Natural killer cell treated with Interleukin-12 subunit alpha and Interleukin-12 subunit beta and Interleukin-15 and Interleukin-18, amount 100 ng/mL, for 72 hours (primary cell): ENCODE data around the gene FGD4. TPM values are rescaled to one million over a fixed set of nuclear protein-coding genes. Genes with fewer than 3 reads are reported as not detected.

Experiments used
- ATAC-seq, 2 donors: fragments of 150-1000 bp; cut with Tn5 transposase in 1 of 2; sonication (Bioruptor Pico), chemical (Tn5 transposase) in 1 of 2; 2 replicates each; pipeline ENCODE4 v1.10.0; 2021
- DNase-seq: peaks from one replicate; pipeline ENCODE4 v3.0.0; 2022; ENCODE audit warnings: low spot score
- H3K27ac Mint-ChIP-seq, 2 donors: 1 replicate in 1 of 2; 2 replicates in 1 of 2; pipeline ENCODE4 v1.8.0; 2022; ENCODE audit warnings: mixed read lengths in 2 of 2, mild to moderate bottlenecking in 1 of 2, moderate library complexity in 1 of 2
- H3K27me3 Mint-ChIP-seq, 2 donors: 1 replicate in 1 of 2; 2 replicates in 1 of 2; pipeline ENCODE4 v1.8.0; 2022; ENCODE audit warnings: mixed read lengths in 2 of 2
- H3K36me3 Mint-ChIP-seq: one replicate; pipeline ENCODE4 v1.8.0; 2022; ENCODE audit warnings: mixed read lengths
- H3K4me1 Mint-ChIP-seq, 2 donors: 1 replicate in 1 of 2; 2 replicates in 1 of 2; pipeline ENCODE4 v1.8.0; 2022; ENCODE audit warnings: low read depth in 2 of 2, mixed read lengths in 2 of 2, mild to moderate bottlenecking in 1 of 2
- H3K4me3 Mint-ChIP-seq: one replicate; pipeline ENCODE4 v1.8.0; 2022; ENCODE audit warnings: mixed read lengths
- H3K9me3 Mint-ChIP-seq: 2 replicates; pipeline ENCODE4 v1.8.0; 2022; ENCODE audit warnings: mixed read lengths
- total RNA-seq, 2 donors: library from RNA; stranded (reverse); gene quantifications; one replicate each; pipeline ENCODE4 v1.2.3, GENCODE V29; 2022

The FGD4 gene
- total RNA-seq, 2 donors from 2014 or later, result 0.22 to 0.31 TPM

DNA sequence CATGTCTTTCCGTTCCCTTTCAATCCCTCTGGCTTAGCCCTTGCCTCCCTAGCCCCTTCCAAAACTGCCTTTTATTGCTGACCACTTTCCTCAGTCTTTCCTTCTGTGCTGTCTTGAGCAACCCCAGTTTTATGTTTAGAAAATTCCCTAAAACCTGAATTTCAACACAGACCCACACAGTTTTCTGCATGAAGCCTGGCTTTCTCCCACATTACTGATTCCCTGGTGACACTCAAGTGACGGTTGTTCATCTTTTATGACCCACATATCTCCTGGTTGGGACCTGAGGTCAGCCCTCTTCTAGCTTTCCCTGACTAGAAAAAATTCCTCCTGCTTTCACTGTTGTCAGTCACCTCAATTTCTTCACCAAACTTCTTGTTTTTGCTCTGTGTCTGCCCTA lies 21.0 kb downstream of the FGD4 start:
- Mint-ChIP-seq H3K27ac (no peak overlapping the region), H3K4me1 (no peaks in the 10 kb centered on the region), H3K9me3 (no peaks in the 10 kb centered on the region), H3K36me3 (no peaks in the 10 kb centered on the region), H3K4me3 (no peak overlapping the region), H3K27me3 (peaks cover 7 to 20% of the 10 kb centered on the region in 2 donors)
- DNase-seq, result no peak
- ATAC-seq, result no peak

DNA sequence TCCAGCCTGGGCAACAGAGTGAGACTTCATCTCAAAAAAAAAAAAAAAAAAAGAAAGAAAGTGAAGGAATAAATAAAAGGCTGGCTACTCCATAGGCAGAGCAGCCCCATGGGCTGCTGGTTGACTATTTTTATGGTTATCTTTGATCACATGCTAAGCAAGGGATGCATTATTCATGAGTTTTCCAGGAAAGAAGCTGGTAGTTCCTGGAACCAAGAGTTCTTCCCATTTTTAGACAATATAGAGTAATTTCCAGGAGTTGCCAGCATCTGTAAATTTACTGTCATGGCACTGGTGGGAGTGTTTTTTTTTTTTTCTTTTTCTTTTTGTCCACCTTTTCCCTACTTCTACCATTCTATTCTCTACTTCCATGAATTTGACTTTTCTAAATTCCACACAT lies 24.2 kb downstream of the FGD4 start:
- DNase-seq (no peak), ATAC-seq (no peak)
- Mint-ChIP-seq H3K27ac (no peak overlapping the region), H3K36me3 (peaks cover 18% of the 10 kb centered on the region), H3K9me3 (peaks cover 5% of the 10 kb centered on the region), H3K4me1 (no peaks in the 10 kb centered on the region), H3K27me3 (peaks cover 18 to 28% of the 10 kb centered on the region in 2 donors), H3K4me3 (no peak overlapping the region)

DNA sequence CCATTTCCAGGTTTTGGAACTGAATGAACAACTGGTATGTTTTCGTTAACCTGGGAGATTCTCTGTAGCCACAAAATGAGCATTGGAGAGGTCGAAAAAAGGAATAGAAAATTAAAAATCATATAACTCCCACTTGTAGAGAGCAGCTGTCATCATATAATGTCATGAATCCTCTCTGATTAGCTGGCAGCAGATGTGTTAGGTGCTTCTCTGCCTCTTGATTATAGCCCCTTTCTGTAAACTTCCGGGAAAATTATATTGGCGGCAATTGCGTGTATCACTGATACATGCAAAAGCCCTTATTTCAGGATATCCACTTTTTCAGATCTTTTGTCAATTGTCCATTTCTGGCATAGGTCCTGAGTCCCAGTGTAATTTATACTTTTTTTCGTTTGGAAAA lies 31.7 kb downstream of the FGD4 start:
- DNase-seq (no peak), ATAC-seq (no peak)
- no peak overlapping the region for H3K27ac Mint-ChIP-seq
- peaks cover 23% of the 10 kb centered on the region for H3K36me3 Mint-ChIP-seq
- H3K4me3 Mint-ChIP-seq, result no peak overlapping the region
- H3K9me3 Mint-ChIP-seq, result peaks cover 5% of the 10 kb centered on the region
- H3K27me3 Mint-ChIP-seq, result peaks cover 14 to 27% of the 10 kb centered on the region in 2 donors
- H3K4me1 Mint-ChIP-seq, result no peaks in the 10 kb centered on the region

DNA sequence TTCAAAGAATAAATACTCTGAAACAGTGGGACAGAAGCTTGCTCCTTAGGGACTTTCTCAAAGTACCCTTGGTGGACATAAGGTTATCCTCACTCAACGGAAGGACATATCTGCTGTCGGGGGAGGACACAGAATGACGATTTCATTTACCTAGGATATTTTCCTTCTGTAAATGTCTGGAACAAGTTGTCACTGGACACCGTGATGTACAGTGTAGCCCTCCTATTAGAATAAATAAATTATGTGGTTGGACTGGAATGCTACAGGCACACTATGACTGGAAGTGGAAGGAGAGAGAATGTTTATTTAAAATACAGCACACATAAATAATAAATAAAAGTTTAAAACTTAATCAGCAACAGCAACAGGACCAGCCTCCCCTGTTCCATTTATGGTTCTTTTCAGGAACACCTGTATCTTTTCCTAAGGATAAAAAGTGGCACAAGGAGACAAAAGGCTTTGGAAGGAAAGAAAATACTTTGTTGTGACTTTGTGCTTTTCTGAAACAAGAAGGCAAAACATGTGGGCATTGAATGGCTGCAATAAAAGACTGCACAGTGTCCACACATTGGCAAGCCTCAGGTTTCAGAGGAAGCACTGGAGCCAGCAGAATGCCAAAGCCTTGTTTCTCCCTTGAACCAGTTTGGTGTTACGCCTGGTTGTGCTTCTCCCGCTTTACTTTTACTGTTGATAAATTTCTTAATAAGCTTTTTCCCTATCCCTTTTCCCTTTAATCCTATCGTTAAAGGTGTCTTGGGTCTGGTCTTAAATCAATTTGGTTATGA lies 36.8 kb downstream of the FGD4 start:
- Mint-ChIP-seq H3K27me3 (peaks cover 2 to 9% of the 10 kb centered on the region in 2 donors), H3K4me3 (no peak overlapping the region), H3K9me3 (no peaks in the 10 kb centered on the region), H3K4me1 (no peaks in the 10 kb centered on the region), H3K27ac (no peak overlapping the region), H3K36me3 (no peaks in the 10 kb centered on the region)
- no peak for DNase-seq
- ATAC-seq, result no peak

GRCh38 chr12:32437095-32437515 lies 37.7 kb downstream of the FGD4 start:
- Mint-ChIP-seq H3K4me1 (no peaks in the 10 kb centered on the region), H3K27me3 (peaks cover 2 to 9% of the 10 kb centered on the region in 2 donors), H3K9me3 (no peaks in the 10 kb centered on the region), H3K4me3 (no peak overlapping the region), H3K27ac (no peak overlapping the region), H3K36me3 (no peaks in the 10 kb centered on the region)
- peak in 1 of 2 donors; percentile 40 for ATAC-seq
- DNase-seq, result no peak

DNA sequence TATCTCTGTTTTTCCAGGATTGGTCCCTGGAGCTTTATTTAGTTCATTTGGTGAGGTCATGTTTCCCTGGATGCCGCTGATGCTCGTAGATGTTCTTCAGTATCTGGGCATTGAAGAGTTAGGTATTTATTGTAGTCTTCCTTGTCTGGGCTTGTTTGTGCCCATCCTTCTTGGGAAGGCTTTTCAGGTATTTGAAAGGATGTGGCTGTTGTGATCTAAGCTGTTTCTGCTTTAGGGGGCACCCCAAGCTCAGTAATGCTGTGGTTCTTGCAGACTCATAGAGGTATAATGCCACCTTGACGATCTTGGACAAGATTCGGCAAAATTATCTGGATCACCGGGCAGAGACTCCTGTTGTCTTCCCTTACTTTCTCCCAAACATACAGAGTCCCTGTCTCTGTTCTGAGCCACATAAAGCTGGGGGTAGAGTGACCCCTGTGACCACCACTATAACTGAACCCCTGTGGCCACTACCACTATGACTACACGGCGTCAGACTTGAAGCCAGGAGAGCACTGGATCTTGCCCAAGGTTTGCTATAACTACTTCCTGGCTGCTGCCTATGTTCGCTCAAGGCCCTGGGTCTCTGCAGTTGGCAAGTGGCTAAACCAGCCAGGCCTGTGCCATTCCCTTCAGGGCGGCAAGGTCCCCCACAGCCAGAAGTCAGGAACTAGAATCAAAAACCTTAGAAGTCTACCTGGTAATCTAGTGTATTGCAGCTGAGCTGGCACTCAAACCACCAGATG lies 40.9 kb downstream of the FGD4 start:
- H3K27me3 Mint-ChIP-seq, result peaks cover 2 to 9% of the 10 kb centered on the region in 2 donors
- no peak overlapping the region for H3K4me3 Mint-ChIP-seq
- ATAC-seq (peak in 1 of 2 donors; percentile 9), DNase-seq (no peak)
- no peaks in the 10 kb centered on the region for H3K9me3 Mint-ChIP-seq
- H3K27ac Mint-ChIP-seq, result no peak overlapping the region
- no peaks in the 10 kb centered on the region for H3K4me1 Mint-ChIP-seq
- H3K36me3 Mint-ChIP-seq, result no peaks in the 10 kb centered on the region

DNA sequence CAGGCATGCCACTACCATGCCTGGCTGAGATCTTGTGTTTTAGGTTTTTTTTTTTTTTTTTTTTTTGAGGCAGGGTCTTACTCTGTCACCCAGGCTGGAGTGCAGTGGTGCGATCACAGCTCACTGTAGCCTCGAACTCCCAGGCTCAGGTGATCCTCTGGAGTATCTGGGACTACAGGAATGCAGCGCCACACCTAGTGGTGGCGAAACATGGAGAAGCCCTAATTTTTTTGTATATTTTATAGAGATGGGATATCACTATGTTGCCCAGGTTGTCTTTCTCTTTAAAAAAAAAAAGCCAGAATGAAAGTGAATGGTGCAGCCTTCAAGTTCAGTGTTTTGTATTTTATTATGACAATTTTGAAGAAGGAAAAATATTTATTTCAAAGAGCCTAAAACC lies 44.1 kb downstream of the FGD4 start:
- DNase-seq (no peak), ATAC-seq (no peak)
- Mint-ChIP-seq H3K9me3 (no peaks in the 10 kb centered on the region), H3K27ac (no peak overlapping the region), H3K4me1 (peaks cover 0 to 1% of the 10 kb centered on the region in 2 donors), H3K36me3 (no peaks in the 10 kb centered on the region), H3K4me3 (no peak overlapping the region), H3K27me3 (peaks cover 6 to 17% of the 10 kb centered on the region in 2 donors)

- no peak for ATAC-seq
- no peaks in the 10 kb centered on the region for H3K9me3 Mint-ChIP-seq
- no peak overlapping the region for H3K4me3 Mint-ChIP-seq
- no peak for DNase-seq
- no peak overlapping the region for H3K27ac Mint-ChIP-seq
- H3K36me3 Mint-ChIP-seq, result no peaks in the 10 kb centered on the region
- peaks cover 0 to 3% of the 10 kb centered on the region in 2 donors for H3K4me1 Mint-ChIP-seq
- peaks cover 8 to 14% of the 10 kb centered on the region in 2 donors for H3K27me3 Mint-ChIP-seq
Observed at GRCh38 chr12:32444895-32445294, 45.5 kb downstream of the FGD4 start.

DNA sequence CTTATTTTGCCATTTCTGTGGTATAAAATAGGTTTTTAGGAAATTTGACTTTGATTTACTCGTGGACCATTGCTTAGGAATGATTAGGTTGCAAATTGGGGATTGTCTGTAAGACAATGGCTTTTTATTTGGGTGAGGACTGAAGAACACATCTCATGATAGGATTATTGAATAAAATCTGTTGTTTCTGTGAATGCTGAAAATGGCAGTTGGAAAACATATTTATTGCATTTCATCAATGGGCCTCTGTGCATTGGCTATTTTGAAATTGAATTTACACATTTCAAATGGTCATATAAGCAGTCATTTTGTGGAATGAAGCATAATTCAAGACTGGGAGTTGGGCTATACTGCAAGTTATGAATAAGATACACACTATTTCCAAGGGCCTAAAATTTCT lies 46.0 kb downstream of the FGD4 start:
- H3K27ac Mint-ChIP-seq, result no peak overlapping the region
- H3K9me3 Mint-ChIP-seq, result no peaks in the 10 kb centered on the region
- H3K4me1 Mint-ChIP-seq, result peaks cover 0 to 3% of the 10 kb centered on the region in 2 donors
- H3K27me3 Mint-ChIP-seq, result peaks cover 7 to 10% of the 10 kb centered on the region in 2 donors
- H3K36me3 Mint-ChIP-seq, result no peaks in the 10 kb centered on the region
- ATAC-seq, result no peak
- no peak for DNase-seq
- H3K4me3 Mint-ChIP-seq, result no peak overlapping the region

- H3K27ac Mint-ChIP-seq, result no peak overlapping the region
- peaks cover 0 to 3% of the 10 kb centered on the region in 2 donors for H3K4me1 Mint-ChIP-seq
- ATAC-seq, result no peak
- peaks cover 6 to 8% of the 10 kb centered on the region in 2 donors for H3K27me3 Mint-ChIP-seq
- no peak overlapping the region for H3K4me3 Mint-ChIP-seq
- no peaks in the 10 kb centered on the region for H3K9me3 Mint-ChIP-seq
- H3K36me3 Mint-ChIP-seq, result no peaks in the 10 kb centered on the region
- no peak for DNase-seq
Observed at GRCh38 chr12:32446316-32447119, 47.2 kb downstream of the FGD4 start.

DNA sequence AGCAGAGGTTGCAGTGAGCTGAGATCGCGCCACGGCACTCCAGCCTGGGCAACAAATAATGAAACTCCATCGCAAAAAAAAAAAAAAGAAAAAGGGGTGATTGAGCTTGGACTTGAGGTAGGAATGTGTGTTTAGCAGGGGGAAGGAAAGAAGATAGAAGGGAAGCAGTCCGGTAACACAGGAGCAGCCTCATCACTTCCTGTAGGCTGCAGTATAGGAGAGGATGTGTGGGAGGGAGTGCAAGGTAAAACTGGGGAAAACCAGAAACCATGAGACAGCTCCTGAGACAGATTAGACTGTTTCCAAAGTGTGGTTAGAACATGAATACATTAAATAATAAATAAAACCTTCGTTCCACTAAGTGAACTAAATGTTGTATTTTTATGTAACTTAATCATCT lies 49.2 kb downstream of the FGD4 start:
- H3K9me3 Mint-ChIP-seq, result no peaks in the 10 kb centered on the region
- H3K36me3 Mint-ChIP-seq, result no peaks in the 10 kb centered on the region
- no peak for DNase-seq
- no peak overlapping the region for H3K4me3 Mint-ChIP-seq
- H3K27ac Mint-ChIP-seq, result no peak overlapping the region
- H3K4me1 Mint-ChIP-seq, result peaks cover 0 to 3% of the 10 kb centered on the region in 2 donors
- peaks cover 6 to 8% of the 10 kb centered on the region in 2 donors for H3K27me3 Mint-ChIP-seq
- no peak for ATAC-seq

DNA sequence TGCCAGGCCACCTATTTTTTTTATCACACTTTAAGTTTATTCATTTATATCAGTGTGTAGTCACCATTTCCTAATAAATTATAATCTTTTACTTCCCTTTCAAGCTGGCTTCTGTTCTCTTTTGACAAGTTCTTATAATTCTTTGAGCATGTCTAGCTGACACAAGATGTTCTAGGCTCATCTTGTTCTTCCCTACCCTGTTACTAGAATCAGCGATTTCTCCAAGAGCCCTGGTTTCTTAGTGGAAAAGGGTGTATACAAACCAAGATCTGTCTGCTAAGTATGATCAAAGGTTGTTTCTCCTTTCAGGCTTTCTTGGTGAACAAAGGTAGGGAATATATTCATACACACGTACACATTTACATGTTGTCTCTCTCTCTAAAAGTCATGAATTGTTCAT lies 51.0 kb downstream of the FGD4 start:
- no peak for ATAC-seq
- DNase-seq, result no peak
- Mint-ChIP-seq H3K4me3 (no peak overlapping the region), H3K36me3 (no peaks in the 10 kb centered on the region), H3K27ac (no peak overlapping the region), H3K27me3 (peaks cover 6 to 8% of the 10 kb centered on the region in 2 donors), H3K9me3 (no peaks in the 10 kb centered on the region), H3K4me1 (peaks cover 0 to 3% of the 10 kb centered on the region in 2 donors)

DNA sequence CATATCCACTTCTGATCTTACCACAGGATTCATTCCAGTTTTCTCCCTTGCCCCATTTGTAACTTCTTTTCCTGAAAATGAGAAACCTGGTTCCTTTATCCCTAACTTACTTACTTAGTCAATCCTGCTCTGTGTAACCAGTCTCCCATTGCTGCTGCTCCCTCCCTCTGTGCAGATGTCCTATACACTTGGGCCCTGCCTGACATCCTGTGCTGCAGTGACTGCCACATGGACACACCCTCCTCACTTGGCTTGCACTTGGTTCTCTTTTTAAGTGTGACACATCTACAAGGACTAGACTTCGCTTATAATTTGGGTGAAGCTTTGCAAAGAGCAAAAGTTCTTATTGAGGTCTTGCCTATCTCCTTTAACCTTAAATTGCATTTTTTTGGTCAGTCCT lies 51.4 kb downstream of the FGD4 start:
- no peak for ATAC-seq
- no peak for DNase-seq
- H3K9me3 Mint-ChIP-seq, result no peaks in the 10 kb centered on the region
- peaks cover 6 to 8% of the 10 kb centered on the region in 2 donors for H3K27me3 Mint-ChIP-seq
- H3K36me3 Mint-ChIP-seq, result no peaks in the 10 kb centered on the region
- peaks cover 0 to 3% of the 10 kb centered on the region in 2 donors for H3K4me1 Mint-ChIP-seq
- no peak overlapping the region for H3K27ac Mint-ChIP-seq
- no peak overlapping the region for H3K4me3 Mint-ChIP-seq
